GM21737 (cell line): ENCODE data around the gene ARFIP1.
"Not testable (repeated sequence)": the region's sequence is repeated elsewhere in the genome, so short reads cannot be mapped to it uniquely, and the experiment has no call there.

Experiments used
- ATAC-seq: cut with Tn5 transposase; IDR thresholded peaks from one replicate; pipeline ENCODE4 v1.9.1; 2021; ENCODE audit warnings: mild to moderate bottlenecking, moderate library complexity; ENCODE audit not compliant: unreplicated experiment

ARFIP1 gene

DNA sequence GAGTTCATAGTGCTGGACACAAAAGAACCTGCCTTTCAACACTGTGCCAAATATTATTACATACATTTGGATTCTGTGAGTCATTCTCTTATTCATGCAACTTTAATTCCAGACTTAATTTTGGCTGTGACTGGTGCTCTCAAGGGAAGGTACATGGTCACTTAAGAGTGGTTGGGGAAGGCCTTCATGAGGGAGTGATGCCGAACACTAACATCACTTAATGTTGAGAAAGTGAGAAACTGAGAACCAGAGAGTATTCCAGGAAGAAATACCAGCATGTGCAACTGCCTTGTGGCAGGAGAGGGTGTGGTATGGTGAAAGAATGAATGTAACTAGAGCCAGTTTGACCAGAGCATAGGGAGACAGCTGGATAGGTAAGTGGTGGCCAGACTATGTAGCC lies 114.9 kb downstream of the ARFIP1 start:
- no peak for ATAC-seq

DNA sequence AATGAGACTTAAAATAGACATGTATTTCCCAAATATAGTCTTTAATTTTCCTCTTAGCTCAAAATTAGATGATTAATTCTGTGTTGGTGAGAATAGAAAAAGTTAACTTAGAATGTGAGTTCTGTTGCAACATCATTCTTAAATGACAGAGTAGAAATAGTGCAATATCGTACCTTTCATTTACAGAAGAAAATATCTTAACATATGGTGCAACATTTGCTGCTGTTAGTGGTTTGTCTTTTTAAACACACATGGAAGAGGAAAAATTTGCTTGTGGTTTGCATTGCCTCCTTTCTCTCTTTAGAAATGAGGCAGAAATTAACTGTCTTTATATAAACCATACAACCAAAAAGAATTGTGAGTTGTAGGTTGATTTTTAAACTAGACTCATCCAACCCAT lies 117.1 kb downstream of the ARFIP1 start:
- no peak for ATAC-seq

DNA sequence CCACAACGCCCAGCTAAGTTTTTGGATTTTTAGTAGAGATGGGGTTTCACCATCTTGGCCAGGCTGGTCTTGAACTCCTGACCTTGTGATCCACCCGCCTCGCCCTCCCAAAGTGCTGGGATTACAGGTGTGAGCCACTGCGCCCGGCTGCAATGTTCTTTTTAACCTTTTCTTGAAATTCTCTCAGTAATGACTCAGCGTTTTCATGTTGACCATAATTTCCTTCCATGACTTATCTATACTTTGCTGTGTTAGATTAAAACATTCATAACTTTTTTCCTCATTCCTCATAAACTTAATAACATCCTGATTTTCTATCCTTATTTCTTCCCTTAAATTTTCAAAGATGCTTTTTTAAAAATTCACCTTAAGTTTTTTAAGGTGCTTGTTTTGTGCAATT lies 118.4 kb downstream of the ARFIP1 start:
- ATAC-seq = not testable (repeated sequence)

DNA sequence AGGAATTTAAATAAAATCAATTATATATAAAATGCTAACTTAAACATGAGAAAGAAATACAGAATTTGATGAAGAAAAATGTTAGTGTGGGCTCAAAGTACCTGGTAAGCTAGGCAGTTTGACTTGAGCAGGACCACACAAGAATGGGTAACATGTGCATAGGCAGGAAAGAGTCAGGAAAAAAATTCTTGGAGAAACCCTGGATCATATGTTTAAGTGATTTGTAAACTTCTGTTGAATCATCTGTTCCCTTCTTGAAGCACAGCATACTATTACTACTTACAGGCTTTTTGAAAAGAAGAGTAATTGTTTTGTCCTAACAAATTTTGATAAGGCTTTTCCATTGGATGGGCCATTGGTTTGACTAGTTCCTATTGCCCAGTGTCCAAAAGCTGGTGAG lies 118.9 kb downstream of the ARFIP1 start:
- ATAC-seq = no peak

DNA sequence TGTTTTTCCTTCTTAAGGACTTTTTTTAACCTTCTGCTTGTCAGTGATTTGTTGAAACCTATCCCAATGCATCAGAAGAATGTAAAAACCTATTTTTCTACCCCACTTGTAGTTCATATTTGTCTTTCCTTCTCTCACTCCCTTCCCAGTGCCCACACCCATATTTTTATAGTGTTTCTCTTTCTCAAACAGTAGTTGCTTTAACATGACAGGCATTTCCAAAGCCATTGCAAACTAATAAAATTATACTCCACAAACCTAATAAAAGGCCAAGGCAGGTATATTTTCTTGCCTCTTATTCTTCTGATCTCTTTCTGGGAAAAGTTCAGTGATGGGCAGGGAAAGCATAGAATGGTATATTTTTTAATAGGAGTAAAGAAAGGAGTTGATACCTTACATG lies 120.6 kb downstream of the ARFIP1 start:
- ATAC-seq = no peak

DNA sequence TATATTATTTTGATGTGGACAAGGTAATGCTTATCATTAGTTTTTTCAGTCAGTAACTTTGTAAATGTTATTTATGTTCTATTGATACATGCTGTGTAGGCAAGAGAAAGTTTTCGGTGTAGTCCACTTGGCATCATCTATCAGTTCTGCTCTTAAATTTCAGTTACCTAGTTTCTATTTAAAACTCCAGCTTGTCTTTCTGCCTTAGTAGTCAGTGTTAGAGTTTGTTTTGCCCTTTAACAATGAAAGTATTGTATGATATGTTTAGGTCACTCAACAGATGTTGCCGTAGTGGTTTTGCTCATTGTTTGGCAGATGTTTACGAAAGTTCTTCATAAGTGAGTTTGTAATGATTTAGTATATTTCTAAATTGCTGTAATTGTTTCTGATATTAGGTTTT lies 121.5 kb downstream of the ARFIP1 start:
- no peak for ATAC-seq

DNA sequence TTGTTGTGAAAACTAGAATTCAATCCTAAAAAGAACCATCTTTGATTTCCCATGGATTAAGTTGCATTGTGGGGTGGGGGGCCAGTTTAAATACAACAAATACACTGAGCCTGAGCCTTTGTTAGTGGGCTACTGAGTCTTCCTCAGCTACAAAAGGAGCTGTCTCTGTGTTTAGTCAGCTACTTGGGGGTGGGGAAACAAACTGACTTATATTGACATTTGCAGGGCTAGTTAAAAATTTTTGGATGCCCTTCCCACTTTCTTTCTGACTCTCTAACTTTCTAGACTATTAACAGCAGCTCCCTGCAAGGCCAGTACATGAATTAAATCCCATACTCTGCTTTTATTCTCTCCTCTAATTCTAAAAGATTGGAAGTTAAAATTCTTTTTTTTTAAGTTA lies 123.9 kb downstream of the ARFIP1 start:
- ATAC-seq = no peak

DNA sequence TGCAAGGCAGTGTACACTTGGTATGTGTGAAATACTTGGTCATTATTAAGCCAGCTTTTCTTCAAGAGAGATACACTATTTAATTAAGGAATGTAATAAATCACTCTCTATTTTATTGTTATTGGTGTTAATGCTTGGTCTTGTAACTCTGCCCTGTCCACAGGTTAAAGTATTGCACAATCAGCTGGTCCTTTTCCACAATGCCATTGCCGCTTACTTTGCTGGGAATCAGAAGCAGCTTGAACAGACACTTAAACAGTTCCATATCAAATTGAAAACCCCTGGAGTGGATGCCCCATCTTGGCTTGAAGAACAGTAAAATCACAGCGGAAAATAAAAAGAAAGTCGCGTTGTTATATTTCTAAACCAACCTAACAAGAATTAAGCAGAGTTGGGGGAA lies 130.1 kb downstream of the ARFIP1 start:
- ATAC-seq = no peak

DNA sequence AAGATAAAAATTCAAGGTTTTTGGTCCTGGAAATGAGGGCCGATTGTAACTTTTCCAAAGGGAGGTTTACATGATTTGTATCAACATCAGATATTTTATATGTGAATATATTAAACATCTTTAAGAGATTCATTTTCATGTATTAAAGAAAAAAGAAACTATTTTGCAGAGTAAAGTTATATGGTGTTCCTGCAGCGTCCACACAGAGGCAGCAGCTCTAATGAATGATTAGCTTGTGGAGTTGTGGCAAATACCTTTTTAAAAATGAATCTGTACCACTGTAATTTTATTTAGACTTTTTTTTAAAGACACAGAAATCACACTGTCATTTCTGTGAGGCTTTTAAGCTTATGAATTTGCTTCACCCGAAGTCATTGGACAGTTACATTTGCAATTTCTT lies 130.8 kb downstream of the ARFIP1 start:
- no peak for ATAC-seq

DNA sequence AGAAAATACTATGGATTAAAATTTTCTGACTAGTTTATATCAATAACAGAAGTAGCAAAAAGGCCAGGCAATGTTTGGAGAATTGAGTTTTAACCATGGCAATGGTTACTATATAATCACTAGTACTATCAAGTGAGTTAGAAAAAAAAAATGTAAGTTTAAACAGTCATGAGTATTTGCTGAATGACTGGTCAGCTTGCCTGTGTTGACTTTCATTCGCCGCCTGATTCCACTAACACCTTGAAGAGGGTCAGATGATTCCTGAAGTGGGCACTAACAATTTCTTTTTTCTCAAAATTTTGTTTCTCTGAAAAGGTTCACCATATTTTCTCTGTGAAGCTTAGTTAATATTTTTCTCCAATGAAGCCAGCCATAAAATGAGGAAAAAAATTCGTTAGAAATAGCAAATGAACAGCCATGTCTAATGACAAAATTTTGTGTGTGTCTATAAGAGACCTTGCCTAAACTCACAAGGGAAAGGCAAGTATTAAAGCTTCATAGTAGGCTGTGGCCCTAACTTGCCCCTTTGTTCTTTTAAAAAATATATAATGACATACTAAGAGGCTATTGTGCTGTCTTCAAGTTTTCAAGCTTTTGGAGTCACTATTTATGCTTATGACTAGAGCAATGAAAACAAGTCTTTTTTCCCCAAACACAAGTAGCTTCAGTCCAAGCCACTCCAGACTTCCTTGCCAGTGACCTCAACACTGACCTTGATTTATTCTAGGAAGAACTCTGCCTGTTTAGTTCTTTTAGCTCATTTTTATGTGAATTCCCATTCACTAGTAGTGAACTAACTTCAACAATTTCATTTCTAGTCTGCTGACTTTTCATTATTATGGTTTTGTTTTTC lies 138.0 kb downstream of the ARFIP1 start:
- ATAC-seq = no peak

DNA sequence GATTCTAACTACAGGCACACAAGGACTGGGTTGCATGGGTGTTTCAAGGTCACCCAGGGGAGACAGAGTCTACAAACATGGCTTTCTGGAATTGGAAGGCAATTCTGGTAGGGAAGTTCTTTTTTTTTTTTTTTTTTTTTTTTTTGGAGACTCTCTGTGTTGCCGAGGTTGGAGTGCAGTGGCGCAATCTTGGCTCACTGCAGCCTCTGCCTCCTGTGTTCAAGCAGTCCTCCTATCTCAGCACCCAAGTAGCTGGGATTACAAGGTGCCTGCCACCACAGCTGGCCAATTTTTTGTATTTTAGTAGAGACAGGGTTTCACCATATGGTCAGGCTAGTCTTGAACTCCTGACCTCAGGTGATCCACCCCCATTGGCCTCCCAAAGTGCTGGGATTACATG lies 140.1 kb downstream of the ARFIP1 start:
- no peak for ATAC-seq

DNA sequence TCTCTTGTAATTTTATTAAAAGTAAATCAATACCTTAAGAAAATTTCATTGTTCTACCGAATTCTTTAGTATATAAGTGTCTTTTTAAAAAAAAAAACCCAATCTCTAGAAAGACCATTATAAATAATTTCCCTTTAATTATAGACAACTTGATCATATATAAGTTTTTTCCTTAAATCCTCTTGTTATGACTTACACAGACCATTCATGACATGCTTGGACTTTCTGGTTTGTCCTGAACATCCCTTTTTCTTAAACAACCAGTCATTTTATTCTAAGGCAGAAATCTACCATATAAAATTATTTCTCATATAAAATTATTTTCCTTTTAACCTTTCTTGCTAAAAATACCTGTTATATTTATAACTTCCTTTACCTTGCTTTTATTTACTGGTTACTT lies 141.0 kb downstream of the ARFIP1 start:
- ATAC-seq = no peak

DNA sequence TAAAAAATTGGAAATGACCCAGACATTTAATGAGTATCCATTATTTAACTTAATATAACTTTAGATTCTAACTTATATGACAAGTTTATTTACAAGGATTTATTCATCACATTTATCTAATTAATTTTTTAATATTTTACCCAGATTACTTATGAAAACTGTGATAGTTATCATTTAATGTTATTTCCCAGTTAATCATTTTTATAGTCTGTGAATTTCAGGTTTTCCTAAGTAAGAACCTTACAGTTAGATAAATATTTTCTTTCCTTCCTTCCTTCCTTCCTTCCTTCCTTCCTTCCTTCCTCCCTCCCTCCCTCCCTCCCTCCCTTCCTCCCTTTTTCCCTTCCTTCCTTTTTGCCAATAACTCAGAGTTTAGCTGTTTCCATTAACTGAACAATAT lies 141.5 kb downstream of the ARFIP1 start:
- no peak for ATAC-seq

DNA sequence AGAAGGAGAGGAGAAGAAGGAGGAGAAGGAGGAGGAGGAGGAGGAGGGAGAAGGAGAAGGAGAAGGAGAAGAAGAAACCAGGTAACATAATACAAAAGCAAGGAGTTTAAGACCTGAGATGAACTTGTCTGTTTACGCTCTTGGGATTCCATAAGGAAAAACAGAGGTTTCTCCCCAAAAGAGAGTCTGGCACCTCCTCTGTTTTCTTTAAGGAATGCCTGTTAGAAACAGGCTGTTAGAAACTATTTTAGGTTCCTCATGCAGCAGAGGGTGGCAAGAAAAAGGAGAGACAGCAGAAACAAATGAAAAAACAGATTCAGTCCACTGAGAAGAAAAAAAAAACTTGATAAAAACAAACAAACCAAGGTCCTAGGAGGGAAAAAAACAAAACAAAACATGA lies 146.1 kb downstream of the ARFIP1 start:
- no peak for ATAC-seq

DNA sequence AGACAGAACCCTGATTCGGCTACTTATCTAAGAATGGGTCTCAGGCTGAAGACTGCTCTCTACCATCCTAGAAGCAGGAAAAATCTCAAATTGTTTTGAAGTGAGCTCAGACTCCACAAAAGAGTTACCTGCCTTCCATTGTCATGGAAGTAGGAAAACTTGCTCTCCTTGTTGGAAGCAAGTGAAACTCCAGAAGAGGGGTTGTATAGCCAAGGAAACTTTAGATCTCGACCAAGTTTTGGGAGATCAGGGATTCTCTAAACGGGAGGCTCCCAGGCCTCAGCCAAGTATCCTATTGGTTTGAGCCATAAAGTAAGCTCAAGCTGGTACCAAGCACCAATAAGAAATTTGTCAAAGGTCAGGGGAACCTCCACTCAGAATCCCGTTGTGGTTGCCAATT lies 147.2 kb downstream of the ARFIP1 start:
- ATAC-seq = no peak

DNA sequence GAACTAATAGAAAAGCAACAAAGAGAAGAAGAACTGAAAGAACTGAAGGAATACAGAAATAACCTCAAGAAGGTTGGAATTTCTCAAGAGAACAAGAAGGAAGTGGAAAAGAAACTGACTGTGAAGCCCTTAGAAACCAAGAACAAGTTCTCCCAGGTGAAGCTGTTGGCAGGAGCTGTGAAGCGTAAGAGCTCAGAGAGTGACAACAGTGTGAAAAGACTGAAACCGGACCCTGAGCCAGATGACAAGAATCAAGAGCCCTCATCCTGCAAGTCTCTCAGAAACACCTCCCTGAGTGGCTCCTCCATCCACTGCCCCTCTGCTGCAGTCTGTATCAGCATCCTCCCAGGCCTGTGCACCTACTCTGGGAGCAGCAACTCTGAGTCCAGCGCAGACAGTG lies 148.0 kb downstream of the ARFIP1 start:
- ATAC-seq = no peak

DNA sequence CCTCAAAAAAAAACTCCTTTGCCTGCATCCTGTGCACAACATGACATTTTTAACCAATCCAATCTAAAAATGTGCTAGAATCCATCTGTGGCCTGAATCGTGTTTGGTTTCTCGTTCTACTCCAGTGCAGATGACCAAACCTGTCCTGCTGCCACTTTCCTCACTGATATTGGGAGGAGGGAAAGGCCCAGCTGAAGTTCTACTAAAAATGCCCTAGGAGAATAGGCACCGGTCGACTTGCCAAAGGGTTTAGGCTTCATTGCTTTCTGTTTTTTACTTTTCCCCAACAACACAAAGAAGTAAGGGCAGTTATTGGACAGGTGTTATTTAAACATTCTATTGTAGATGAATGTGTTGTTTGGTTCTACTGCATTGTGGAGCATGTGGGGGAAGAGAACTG lies 148.5 kb downstream of the ARFIP1 start:
- ATAC-seq = no peak

DNA sequence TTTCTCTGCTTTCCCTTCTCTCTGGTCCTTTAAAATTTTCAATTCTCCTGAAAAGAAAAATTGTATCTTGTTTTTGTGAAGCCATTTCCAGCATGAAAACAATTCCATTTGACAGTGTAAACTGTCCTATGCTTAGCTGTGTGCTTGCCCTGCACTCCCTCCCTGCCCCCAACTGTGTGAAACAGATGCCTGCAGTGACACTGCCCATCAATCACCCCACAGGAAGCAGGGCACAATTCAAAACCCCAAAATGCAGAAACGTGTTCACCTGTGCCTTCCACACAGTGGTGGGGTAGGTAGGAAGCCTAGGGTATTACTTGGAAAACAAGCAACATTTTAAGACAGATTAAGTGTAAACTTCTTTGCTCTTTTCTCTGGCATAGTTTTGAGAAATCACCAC lies 150.1 kb downstream of the ARFIP1 start:
- no peak for ATAC-seq

DNA sequence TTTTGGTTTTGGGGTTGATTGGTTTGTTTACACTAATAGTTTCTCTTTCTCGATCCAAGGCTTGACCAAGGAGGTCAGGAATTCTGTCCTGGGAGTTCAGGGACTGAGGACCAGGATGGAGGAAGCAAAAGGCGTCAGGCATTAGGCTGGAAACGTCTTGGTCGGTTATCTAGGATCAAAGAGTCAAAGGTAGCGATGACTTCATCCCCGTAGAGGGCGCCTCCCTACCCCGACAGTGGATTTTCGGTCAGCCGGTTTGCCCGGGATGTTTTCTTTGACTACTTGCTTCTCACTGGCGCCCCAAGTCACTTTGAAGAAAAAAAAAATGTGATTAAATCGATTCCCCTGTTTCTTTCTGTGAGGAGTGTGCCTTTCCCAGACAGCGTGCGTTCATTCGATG lies 155.4 kb downstream of the ARFIP1 start:
- ATAC-seq = no peak

DNA sequence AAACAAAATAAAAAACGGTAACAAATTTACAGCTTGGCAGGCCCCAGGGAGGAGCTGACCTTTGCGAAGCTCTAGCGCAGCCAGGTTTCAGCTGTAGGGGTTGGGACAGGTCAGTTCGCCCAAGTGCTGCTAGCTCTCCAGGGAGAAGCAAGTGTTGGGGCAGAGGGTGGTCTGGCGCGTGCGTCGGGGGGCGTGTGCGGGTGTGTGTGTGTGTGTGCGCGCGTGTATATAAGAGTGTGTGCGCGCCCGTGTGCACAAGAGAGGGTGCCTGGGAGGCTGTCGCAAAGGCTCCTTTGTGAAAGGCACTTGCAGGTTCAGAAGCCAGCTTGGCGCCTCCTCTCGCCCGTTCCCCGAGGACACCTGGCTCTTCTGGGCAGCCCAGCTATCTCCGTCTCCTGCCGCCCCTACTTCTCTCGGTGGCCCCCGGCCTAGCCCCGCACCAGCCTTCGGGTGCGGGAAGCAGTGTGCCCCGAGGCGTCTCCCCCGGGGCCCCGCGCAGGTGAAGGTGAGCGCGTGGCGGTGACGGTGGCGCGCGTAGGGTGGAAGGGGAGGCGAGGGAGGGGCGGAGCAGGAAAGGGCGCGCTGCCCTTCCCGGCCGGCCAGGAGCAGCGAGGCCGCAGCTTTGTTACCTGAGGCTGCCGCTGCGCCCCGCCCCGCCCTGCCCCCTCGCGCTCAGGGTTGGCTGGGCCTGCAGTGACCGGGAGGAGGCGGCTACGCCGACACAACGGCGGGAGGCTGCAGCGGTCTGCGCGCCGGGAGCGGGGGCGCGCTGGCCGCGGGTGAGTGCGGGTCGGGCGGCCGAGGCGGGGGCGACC lies 156.1 kb downstream of the ARFIP1 start, which contains the start of gene FHDC1:
Gene FHDC1, plus strand, starts transcription at position 693 of the 815 bp plus-strand sequence. CDS start 6,735 bp downstream, outside the sequence.
- ATAC-seq = no peak

DNA sequence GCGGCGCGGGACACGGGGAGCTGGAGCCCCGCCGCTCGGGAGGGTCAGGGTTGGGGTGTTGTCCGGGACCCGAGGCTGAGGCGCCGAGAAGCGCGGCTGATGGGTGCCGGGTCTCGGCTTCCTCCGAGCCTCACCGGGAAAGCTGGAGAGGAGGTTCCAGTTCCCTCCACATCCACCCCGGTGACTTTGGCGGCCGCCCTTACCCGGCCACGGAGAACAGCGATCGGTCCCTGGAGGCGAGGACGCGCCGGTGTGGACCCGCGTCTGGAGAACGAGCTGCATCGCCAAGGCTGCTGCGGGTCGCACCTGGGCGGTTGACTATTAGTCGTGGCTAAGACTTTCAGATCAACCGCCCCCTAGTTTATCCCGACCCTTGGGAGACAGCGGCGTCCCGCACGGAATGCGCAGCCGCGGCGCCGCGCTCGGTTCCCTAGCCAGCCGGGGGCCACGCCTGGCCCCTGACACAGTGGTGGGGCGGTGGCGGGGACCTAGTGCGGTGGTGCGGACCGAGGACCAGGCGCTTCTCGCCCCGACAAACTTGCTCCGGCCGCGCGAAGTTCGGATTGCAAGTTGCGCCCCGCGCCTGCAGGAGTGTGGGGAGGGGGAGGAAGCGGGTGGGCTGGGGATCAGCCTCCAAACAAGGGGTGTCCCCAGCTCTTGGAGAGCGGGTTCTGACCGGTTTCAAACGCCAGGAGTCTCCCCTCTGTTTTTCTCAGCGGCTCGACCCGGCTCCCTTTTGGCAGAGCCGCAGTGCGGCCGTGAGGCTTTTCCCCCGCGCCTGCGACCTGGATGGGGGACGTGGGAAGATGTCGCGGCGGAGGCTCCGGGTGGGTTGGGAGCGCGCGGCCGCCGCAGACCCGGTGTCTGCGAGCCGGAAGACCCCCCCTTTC lies 156.9 kb downstream of the ARFIP1 start:
- ATAC-seq = no peak
